Brain microvascular endothelial cell (primary cell): ENCODE measurements around the gene MADD.

Experiments used
- DNase-seq: peaks from one replicate; pipeline ENCODE4 v3.0.0-alpha.2; 2020
- H3K27ac ChIP-seq: fragments of 250-450 bp; sonication (Bioruptor Pico); 2 replicates; pipeline ENCODE4 v1.5.1; 2020; ENCODE audit warnings: mild to moderate bottlenecking, moderate library complexity
- H3K27me3 ChIP-seq: fragments of 250-450 bp; sonication (Bioruptor Pico); replicated peaks from 2 replicates; pipeline ENCODE4 v1.5.1; 2020; ENCODE audit warnings: mild to moderate bottlenecking
- H3K36me3 ChIP-seq: fragments of 250-450 bp; sonication (Bioruptor Pico); replicated peaks from 2 replicates; pipeline ENCODE4 v1.5.1; 2020; ENCODE audit warnings: mild to moderate bottlenecking
- H3K4me3 ChIP-seq: 2 replicates; pipeline ENCODE4 v1.5.1; 2011; ENCODE audit warnings: low read depth, mild to moderate bottlenecking, control low read depth, low read length, moderate library complexity
- CTCF ChIP-seq: IDR thresholded peaks from 2 replicates; pipeline ENCODE4 v1.5.1; 2011; ENCODE audit warnings: low read depth, mild to moderate bottlenecking, moderate library complexity, low read length, control low read depth, inconsistent platforms; ENCODE audit errors: missing control alignments
- in situ Hi-C: cut with HindIII; loops from 2 replicates; pipeline ENCODE4 v1.10.0; 2017; ENCODE audit warnings: low sequenced_read_pairs, low pct_ligation_motif_present

The MADD gene

GRCh38 chr11:47375020-47375419 lies 105.1 kb downstream of the MADD start:
- no peak for DNase-seq
- H3K27me3 ChIP-seq, result no peaks in the 10 kb centered on the region
- H3K27ac ChIP-seq, result no peak overlapping the region
- no peak overlapping the region for H3K4me3 ChIP-seq
- H3K36me3 ChIP-seq, result no peaks in the 10 kb centered on the region
- TF ChIP-seq CTCF, result no peak
- in situ Hi-C loops, result no loop called here

DNA sequence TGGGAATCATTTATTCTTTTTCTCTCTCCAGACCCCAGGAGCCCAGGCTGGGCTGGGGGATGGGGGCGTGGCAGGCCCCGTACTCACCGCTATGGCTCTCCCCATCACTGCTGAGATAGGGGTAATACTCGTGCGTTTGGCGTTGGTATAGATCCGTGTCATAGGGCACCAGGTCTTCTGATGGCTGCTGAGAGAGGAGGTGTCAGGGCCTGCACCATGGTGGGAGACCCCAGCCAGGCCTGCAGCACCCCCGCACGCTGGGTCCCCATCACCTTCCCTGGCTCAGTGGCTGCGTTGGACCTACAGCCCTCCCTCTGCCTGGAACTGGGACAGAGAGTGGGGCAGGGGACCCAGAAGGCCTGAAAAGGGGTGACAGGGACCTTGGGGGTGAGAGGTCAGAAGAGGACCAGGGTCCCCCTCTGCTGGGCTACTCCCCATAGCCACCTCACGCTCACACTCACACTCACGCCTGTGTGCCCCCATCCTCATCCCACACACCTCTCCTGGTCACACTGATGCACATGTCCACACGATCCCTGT lies 105.7 kb downstream of the MADD start:
- in situ Hi-C loops, result no loop called here
- DNase-seq, result no peak
- H3K4me3 ChIP-seq, result no peak overlapping the region
- H3K36me3 ChIP-seq, result no peaks in the 10 kb centered on the region
- no peak for TF ChIP-seq CTCF
- H3K27me3 ChIP-seq, result no peaks in the 10 kb centered on the region
- no peak overlapping the region for H3K27ac ChIP-seq

DNA sequence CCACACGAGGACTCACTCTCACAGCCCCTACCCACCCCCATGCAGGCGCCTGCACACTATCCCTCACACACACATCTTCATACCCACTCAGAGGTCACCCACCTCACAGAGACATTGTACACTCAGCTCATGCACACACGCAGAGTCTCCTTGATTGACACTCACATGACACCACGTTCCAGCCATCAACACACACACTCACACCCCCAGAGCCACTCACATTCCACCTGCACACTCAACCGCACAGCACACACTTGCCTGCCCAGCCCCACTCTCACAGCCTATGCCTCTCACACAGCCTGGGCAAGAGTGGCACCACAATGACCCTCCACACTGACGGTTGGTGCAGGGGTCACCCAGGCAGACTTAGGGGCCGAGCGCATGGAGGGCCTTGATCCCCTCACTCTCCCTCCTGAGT lies 106.2 kb downstream of the MADD start:
- no peaks in the 10 kb centered on the region for H3K36me3 ChIP-seq
- no peak overlapping the region for H3K4me3 ChIP-seq
- TF ChIP-seq CTCF, result no peak
- no peak overlapping the region for H3K27ac ChIP-seq
- no peak for DNase-seq
- no peaks in the 10 kb centered on the region for H3K27me3 ChIP-seq
- in situ Hi-C loops, result no loop called here

DNA sequence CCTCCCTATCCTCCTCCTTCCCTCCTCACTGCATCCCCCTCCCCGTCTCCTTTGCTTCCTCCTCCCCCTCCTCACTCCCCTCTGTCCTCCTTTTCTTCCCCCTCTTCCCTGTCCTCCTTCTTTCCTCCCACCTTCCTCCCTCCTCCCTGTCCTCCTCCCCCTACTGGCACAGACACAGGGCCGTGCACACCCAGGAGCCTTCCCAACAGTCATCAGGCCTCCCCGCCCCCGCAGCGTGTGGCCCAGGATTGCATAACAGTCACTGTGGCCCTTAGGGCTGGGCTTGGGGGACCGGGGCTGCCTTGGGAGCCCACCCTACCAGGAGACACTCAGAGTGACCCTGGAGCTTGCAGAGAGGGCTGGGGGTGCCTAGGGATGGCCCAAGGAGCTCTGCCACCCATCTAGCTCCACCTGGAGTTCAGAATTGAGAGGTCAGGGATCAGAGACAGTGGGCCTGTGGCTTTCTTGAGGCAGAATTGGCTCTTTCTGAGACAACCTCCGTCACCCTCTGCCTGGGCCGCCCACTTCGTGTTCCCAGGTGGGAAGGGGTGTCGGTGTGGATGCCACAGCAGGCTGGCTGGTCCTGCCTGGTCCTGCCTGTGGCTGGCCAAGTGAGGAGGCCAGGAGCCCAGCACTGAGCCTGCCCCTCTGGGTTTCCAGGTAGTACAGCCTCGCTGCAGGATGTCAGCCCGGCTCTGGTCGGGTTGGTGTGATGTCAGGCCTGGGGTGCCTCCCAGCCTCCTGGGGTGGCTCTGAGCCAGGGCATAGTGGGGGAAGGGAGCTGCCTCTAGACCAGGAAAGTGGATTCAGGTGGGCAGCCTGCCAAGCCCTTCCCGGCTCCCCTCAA lies 106.8 kb downstream of the MADD start:
- H3K27ac ChIP-seq, result no peak overlapping the region
- no peaks in the 10 kb centered on the region for H3K36me3 ChIP-seq
- no peak for DNase-seq
- in situ Hi-C loops, result no loop called here
- no peak overlapping the region for H3K4me3 ChIP-seq
- H3K27me3 ChIP-seq, result no peaks in the 10 kb centered on the region
- no peak for TF ChIP-seq CTCF

GRCh38 chr11:47377571-47378009 lies 107.7 kb downstream of the MADD start:
- no peak overlapping the region for H3K4me3 ChIP-seq

More at GRCh38 chr11:47377571-47378009, 107.7 kb downstream of the MADD start:
- H3K27ac ChIP-seq, result no peak overlapping the region
- no peak for DNase-seq
- no peaks in the 10 kb centered on the region for H3K27me3 ChIP-seq
- no peak for TF ChIP-seq CTCF
- in situ Hi-C loops, result no loop called here
- H3K36me3 ChIP-seq, result no peaks in the 10 kb centered on the region
